Duodenal mucosa (tissue), 2 donors: ENCODE results near the gene SMOC1.

Source experiments
- H3K27ac ChIP-seq: one replicate; pipeline ENCODE4 v1.7.0; 2013; ENCODE audit warnings: low read depth, low read length
- H3K27me3 ChIP-seq, 2 donors: one replicate each; pipeline ENCODE4 v1.7.0; 2013; ENCODE audit warnings: low read length in 2 of 2, control low read depth in 1 of 2; ENCODE audit not compliant: insufficient read depth in 2 of 2, control insufficient read depth in 1 of 2
- H3K36me3 ChIP-seq, 2 donors: one replicate each; pipeline ENCODE4 v1.7.0; 2013; ENCODE audit warnings: low read length in 2 of 2, control low read depth in 1 of 2; ENCODE audit not compliant: insufficient read depth in 2 of 2, control insufficient read depth in 1 of 2
- H3K4me1 ChIP-seq, 2 donors: one replicate each; pipeline ENCODE4 v1.7.0; 2013; ENCODE audit warnings: low read length in 2 of 2, control low read depth in 1 of 2; ENCODE audit not compliant: insufficient read depth in 2 of 2, control insufficient read depth in 1 of 2
- H3K4me3 ChIP-seq, 2 donors: one replicate each; pipeline ENCODE4 v1.7.0; 2013; ENCODE audit warnings: low read length in 2 of 2, low read depth in 1 of 2
- H3K9ac ChIP-seq, 2 donors: one replicate each; pipeline ENCODE4 v1.7.0; 2013; ENCODE audit warnings: low read length in 2 of 2, low read depth in 1 of 2
- H3K9me3 ChIP-seq, 2 donors: one replicate each; pipeline ENCODE4 v1.7.0; 2013; ENCODE audit warnings: low read length in 2 of 2, control low read depth in 1 of 2; ENCODE audit not compliant: control insufficient read depth in 1 of 2

SMOC1 gene

DNA sequence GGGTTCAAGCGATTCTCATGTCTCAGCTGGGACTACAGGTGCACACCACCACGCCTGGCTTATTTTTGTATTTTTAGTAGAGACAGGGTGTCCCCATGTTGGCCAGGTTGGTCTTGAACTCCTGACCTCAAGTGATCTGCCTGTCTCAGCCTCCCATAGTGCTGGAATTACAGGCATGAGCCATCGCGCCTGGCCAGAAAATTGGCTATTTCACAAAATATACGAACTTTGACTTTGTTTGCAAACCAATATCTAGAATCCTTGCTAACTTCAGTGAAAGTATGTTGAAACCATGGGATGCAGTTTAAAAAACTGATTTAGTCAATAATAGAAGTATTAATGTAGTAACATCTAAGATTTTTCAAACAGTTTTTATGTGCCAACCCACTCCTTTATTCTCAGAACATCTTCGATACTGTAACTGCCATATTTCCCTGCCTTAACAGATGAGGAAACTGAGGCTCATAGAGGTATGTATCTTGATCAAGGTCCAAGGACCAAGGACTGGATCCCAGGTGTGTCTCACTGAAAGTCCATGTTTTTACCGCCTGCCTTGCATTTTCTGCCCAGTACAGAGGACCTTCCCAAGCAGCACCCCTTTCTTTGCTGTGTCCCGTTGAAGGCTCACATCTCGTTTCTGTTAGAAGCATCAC, 54.5 kb downstream of the SMOC1 start:
- H3K9me3 ChIP-seq: no peaks in the 10 kb centered on the region
- no peaks in the 10 kb centered on the region for H3K36me3 ChIP-seq
- H3K27ac ChIP-seq: no peak overlapping the region
- no peaks in the 10 kb centered on the region for H3K4me1 ChIP-seq
- H3K4me3 ChIP-seq: no peak overlapping the region
- H3K9ac ChIP-seq: no peak overlapping the region
- no peaks in the 10 kb centered on the region for H3K27me3 ChIP-seq

DNA sequence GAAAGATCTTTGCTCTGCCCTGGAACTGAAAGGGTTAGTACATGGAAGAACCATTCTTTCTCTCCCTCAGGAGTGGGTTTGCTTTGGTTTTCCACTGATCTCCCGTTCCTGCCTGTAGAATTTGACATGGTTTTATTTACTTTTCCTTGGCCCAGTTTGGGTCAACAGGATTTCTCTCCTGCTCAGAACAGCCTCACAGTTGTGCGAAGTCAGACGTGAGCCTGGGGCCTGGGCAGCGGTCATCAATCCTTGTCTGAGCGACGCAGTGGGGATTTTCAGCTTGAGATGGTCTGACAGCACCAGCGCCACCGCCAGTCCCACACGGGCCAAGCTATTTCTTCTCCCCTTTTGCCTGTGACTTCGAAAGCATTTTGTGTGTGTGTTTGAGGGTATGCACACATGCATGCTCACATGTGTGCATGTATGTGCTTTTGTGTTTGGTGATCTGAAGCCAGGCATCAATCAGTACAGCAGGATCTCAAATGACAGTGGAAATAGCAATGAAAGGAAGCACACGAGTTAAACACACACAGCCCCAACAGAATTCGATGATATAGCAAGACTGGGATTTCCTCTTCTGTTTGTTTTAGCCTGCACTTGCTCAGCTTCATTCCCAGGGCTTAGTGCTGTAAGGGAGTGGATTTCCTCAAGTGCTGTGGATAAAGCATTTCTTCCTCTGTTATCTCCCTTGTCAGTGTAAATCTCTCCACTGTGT, 58.3 kb downstream of the SMOC1 start:
- Histone ChIP-seq H3K4me3 (no peak overlapping the region), H3K4me1 (peaks cover 0 to under 1% of the 10 kb centered on the region in 2 donors), H3K27me3 (peaks cover 0 to 3% of the 10 kb centered on the region in 2 donors), H3K9ac (no peak overlapping the region), H3K9me3 (no peaks in the 10 kb centered on the region), H3K36me3 (no peaks in the 10 kb centered on the region), H3K27ac (no peak overlapping the region)

DNA sequence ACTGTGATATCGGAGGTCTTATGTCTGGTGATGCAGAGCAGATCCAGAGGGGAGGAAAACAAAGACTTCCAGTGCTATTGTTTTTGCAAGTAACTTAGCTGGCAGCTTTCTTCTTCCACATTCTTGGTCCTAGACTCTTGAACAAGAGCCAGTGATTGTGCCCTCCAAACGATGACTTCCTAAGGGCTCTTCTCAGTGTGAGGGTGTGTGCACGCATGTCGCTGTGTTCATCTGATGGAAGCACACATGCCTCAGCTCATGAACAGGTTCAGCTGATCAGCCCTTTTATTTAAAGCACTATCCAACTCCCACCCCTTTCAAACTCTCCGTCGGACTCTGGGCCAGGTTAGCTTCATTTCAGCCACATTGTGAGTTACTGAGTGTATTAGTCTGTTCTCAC, 59.5 kb downstream of the SMOC1 start:
- Histone ChIP-seq H3K4me1 (peaks cover 0 to 8% of the 10 kb centered on the region in 2 donors), H3K27me3 (peaks cover 0 to 3% of the 10 kb centered on the region in 2 donors), H3K27ac (no peak overlapping the region)

DNA sequence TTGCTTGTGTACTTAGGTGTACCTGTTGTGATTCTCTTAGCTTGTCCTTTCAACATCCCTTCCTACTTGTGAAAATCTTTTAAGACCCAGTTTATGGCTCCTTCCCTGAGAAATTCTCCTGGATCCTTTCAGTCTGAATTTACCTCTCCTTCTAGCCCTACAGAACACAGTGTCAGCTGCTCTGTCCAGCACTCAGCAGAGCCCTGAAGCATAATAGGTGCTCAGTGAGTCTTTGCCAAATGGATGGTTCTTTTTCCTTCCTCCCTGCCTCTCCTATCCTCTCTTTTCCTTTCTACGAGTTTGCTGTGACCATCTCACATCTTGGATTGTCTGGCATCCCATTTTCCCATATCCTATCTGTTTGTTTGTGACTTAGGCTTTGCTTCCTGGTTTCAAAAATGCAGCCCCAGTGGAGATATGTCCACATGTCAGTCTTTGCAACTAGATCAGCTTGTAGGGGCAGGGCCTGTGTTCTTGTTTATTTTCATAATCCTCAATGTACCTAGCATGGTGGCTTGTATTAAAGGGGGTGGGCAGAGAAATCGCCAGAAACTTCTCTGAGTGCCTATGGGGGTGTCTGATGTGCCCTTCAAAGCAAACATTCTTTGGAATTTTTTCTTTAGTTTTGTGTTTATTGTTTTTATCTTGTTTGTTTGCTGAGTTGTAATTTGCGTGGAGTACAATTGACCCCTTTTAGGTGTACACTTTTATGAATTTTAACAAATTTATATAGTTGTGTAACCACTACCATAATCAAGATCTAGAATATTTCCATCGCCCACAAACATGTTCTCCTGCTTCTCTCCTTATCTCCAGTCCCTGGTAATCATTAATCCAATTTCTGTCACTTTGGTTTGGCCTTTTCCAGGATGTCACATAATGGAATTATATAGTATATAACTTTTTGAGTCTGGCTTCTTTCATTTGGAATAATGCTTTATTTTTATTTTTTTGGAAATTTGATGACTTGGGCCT, 62.8 kb downstream of the SMOC1 start:
- Histone ChIP-seq H3K9me3 (peaks cover 10 to 12% of the 10 kb centered on the region in 2 donors), H3K27ac (no peak overlapping the region), H3K27me3 (peaks cover 0 to 3% of the 10 kb centered on the region in 2 donors), H3K4me1 (peaks cover 0 to 8% of the 10 kb centered on the region in 2 donors), H3K36me3 (no peaks in the 10 kb centered on the region), H3K4me3 (no peak overlapping the region), H3K9ac (no peak overlapping the region)

More for the DNA sequence above, 59.5 kb downstream of the SMOC1 start:
- Histone ChIP-seq H3K36me3 (no peaks in the 10 kb centered on the region), H3K4me3 (no peak overlapping the region), H3K9ac (no peak overlapping the region), H3K9me3 (no peaks in the 10 kb centered on the region)

DNA sequence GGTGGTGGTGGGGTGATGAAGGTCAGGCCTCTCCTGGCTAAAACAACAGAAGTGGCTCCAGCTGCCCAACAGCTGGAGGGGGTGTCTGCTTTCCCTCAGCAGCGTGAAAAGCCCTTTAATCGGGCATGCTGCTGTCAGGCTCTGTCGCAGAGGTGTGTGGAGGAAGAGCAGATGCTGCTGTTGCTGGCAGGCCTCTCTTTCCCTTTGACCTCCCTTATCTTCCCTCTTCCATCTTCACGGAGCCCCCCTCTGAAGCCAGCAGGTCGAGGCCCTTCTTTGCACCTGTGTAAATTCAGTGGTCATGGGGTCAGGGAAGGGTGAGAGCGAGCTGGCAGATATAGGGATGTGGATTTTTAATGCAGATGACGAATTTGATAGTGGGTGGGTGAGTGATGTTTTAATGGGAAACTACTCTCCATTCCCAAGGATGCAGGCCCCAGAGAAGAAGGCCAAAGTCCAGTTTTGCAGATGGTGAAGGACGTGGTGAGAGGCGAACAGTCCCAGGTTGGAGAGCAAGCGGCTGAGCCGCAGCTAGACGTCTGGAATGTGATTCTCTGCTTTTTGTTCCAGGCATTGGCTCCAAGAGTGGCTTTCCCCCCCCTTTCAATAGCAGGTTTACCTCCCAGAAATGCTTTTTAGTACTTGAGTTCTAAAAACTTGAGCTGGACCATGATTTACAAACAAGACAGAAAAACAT, 64.0 kb downstream of the SMOC1 start:
- Histone ChIP-seq H3K36me3 (no peaks in the 10 kb centered on the region), H3K9me3 (peaks cover 10 to 12% of the 10 kb centered on the region in 2 donors), H3K4me3 (no peak overlapping the region), H3K9ac (no peak overlapping the region), H3K27me3 (peaks cover 0 to 3% of the 10 kb centered on the region in 2 donors), H3K27ac (no peak overlapping the region), H3K4me1 (peaks cover 0 to 8% of the 10 kb centered on the region in 2 donors)

DNA sequence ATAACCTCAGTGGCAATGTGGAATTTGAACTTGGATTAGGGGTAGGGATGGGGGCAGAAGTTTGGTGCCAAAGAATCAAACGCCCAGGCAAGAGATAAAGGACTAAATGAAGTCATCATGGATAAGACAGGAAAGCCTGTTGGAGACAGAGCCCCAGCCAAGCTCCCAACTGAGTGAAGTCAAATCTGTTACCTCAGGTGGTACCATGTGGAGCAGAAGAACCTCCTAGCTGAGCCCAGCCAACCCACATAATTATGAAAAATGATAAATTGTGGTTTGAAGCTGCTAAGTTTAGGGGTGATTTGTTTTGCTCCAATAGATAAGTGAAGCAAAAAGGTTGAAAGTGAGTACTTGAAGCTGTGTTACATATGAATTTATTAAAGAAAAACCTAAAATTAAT, 66.1 kb downstream of the SMOC1 start:
- Histone ChIP-seq H3K4me1 (peaks cover 0 to 8% of the 10 kb centered on the region in 2 donors), H3K9me3 (peaks cover 10 to 12% of the 10 kb centered on the region in 2 donors), H3K4me3 (no peak overlapping the region), H3K36me3 (no peaks in the 10 kb centered on the region), H3K27ac (no peak overlapping the region), H3K9ac (no peak overlapping the region), H3K27me3 (no peaks in the 10 kb centered on the region)

DNA sequence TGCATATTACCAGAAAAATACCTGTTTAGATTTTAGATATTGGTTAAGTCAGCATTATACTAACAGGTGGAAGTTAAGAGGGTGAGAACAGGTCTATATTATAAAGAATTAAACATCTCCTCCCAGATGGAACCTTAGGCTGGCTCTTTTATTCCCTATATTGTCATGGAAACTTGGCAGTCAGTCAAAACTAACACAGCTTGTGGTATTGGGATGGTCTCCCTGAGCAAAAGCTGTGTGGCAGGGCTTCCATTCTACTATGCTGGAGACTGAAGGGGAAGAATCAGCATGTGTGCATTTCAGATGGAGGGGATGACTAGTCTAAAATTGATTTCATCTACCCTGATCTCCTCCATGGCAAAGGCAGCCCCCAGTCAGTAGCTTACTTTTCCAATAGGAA, 66.7 kb downstream of the SMOC1 start:
- H3K4me3 ChIP-seq: no peak overlapping the region
- H3K27me3 ChIP-seq: no peaks in the 10 kb centered on the region
- no peak overlapping the region for H3K27ac ChIP-seq
- no peak overlapping the region for H3K9ac ChIP-seq
- peaks cover 0 to 8% of the 10 kb centered on the region in 2 donors for H3K4me1 ChIP-seq
- no peaks in the 10 kb centered on the region for H3K36me3 ChIP-seq
- H3K9me3 ChIP-seq: peaks cover 10 to 12% of the 10 kb centered on the region in 2 donors

DNA sequence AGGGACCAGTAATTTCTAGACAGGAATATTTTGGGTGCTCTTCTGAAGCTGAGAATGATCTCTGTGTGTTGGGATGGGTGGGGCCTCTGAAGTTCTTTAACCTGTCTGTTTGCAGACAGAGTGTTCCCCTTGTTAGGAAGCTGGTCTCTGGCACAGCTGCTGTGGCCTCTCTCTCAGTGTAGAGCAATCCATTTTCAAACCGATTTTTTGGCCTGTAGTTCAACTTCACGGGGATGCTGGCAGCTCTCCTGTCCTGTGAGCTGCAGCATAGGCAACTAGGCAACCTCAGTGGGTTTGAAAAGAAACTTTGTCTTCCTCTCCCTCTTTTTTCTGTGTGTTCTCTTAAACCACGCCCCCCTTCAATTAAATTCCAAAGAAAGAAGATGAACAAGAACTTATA, 69.1 kb downstream of the SMOC1 start:
- H3K27me3 ChIP-seq: no peaks in the 10 kb centered on the region
- H3K27ac ChIP-seq: no peak overlapping the region
- H3K36me3 ChIP-seq: no peaks in the 10 kb centered on the region
- no peak overlapping the region for H3K9ac ChIP-seq
- peaks cover 10 to 12% of the 10 kb centered on the region in 2 donors for H3K9me3 ChIP-seq
- H3K4me1 ChIP-seq: no peaks in the 10 kb centered on the region
- no peak overlapping the region for H3K4me3 ChIP-seq

DNA sequence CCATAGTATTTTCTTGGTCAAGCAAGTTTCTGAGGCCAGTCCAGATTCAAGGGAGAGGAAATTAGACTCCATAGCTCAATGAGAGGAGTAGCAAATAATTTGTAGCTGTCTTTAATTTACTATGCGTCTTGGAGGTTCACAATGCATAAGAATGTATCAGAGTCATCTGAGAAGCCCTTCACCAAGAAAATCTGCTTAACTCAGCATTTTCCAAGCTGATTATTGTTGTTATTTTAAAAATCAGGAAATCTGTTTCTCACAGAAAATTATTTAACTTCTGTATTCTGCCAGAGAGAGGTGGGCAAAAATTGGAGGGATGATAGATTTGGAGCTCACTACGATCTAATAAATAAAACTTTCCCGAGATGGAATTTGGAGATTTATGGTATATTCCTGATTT, 72.0 kb downstream of the SMOC1 start:
- H3K9me3 ChIP-seq: peaks cover 0 to 3% of the 10 kb centered on the region in 2 donors
- H3K9ac ChIP-seq: no peak overlapping the region
- H3K4me3 ChIP-seq: no peak overlapping the region
- H3K4me1 ChIP-seq: no peaks in the 10 kb centered on the region
- H3K27me3 ChIP-seq: peaks cover 0 to 5% of the 10 kb centered on the region in 2 donors
- H3K36me3 ChIP-seq: no peaks in the 10 kb centered on the region
- no peak overlapping the region for H3K27ac ChIP-seq
